ENCODE data around the gene BIRC5.
"Not testable (repeated sequence)": the region's sequence is repeated elsewhere in the genome, so short reads cannot be mapped to it uniquely, and the experiment has no call there.

BIRC5 gene

DNA sequence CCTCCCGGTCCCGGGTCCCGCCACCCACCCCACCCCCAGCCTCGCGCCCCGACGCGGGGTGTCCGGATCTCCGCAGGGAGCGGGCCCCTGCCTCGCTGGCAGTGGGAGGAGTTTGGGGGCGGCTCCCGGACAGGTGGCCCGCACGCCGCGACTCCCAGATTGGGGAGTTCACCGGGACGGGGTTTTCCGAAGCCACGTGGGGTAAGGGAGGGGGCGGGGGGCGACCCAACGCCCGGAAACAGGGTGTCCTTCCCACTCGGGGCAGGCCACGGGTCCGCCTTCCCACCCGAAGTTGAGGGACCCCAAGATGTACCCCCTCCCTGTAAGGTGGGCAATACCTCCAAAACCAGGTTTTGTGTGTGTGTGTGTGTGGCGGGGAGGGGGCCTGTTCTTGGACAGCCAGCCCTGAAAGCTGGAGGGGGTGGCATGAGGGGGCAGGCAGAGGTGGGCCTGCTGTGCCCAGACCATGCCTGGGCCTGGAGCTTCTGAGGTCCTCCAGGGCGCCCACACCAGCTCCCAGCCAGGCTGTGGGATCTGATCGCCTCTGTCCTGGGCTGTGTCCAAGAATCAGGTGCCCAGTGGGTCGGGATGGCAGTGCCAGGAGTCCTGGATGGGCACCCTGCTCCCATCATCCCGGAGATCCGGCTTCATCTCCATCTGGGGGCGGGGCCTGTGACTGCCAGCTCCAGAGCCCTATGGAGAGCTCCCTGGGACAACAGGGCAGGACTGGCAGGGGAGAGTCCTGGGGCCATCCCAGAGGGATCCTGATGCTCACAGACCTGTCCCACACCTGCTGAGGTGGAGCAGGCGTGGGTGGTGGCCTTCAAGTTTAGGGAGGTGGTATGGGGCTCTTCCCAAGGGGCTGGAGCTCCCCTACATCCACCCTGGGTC is 44.9 kb upstream of the BIRC5 start:
- peak overlapping the region; percentile 83 for H3K9ac ChIP-seq
- H3K36me3 ChIP-seq (ENCODE audit: insufficient read depth), result peaks cover 9% of the 10 kb centered on the region; the same call in 1 of the 2 replicates

DNA sequence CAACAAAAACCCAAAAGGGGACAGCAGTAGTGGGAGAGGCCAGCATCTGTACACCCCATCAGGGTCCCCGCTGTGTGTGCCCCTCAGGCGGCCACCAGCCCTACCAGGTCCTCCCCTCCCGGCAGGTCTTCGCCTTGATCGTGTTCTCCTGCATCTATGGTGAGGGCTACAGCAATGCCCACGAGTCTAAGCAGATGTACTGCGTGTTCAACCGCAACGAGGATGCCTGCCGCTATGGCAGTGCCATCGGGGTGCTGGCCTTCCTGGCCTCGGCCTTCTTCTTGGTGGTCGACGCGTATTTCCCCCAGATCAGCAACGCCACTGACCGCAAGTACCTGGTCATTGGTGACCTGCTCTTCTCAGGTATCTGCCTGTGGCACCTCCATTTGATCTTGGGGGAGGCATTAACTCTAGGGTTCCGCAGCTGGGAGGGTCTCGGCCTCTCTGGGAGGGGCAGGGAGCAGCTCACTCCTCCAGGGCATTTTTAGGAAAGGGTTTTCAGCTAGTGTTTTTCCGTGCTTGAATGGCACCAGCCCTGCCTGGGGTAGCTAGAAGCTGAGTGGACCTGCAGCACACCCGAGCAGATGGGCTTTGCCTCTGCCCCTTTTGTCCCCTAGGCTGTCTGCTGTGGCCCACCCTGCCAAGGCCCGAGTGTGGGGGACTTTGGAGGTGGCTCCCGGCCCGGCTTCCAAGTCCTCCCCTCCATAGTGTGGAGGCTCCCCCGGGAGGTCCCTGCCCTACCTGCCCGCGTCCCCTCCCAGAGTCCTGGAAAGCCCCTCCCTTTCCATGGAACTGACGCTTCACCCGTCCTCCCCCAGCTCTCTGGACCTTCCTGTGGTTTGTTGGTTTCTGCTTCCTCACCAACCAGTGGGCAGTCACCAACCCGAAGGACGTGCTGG is 43.1 kb upstream of the BIRC5 start:
- Histone ChIP-seq H3K27ac (peak overlapping the region; percentile 72; the same call in 1 of the 2 replicates), H3K27me3 (ENCODE audit: insufficient read depth, low read depth) (no peaks in the 10 kb centered on the region), H3K4me3 (IDR thresholded peaks at IDR 0.05; ENCODE audit: insufficient read depth, low read depth, low read length) (no peak overlapping the region), H4K20me1 (ENCODE audit: insufficient read depth) (no peaks in the 10 kb centered on the region), H3K79me2 (ENCODE audit: insufficient read depth, low read depth) (peaks cover 49% of the 10 kb centered on the region), H3K4me2 (peak overlapping the region; percentile 50; the same call in 1 of the 2 replicates), H3K36me3 (ENCODE audit: insufficient read depth) (peaks cover 9% of the 10 kb centered on the region; the same call in 1 of the 2 replicates), H3K9ac (peak overlapping the region; percentile 19; the same call in 1 of the 2 replicates), H2AFZ (ENCODE audit: low read depth) (no peak overlapping the region), H3K4me1 (ENCODE audit: low read depth, poor library complexity, severe bottlenecking) (peaks cover 83% of the 10 kb centered on the region)
- TF ChIP-seq, protein P1, sequence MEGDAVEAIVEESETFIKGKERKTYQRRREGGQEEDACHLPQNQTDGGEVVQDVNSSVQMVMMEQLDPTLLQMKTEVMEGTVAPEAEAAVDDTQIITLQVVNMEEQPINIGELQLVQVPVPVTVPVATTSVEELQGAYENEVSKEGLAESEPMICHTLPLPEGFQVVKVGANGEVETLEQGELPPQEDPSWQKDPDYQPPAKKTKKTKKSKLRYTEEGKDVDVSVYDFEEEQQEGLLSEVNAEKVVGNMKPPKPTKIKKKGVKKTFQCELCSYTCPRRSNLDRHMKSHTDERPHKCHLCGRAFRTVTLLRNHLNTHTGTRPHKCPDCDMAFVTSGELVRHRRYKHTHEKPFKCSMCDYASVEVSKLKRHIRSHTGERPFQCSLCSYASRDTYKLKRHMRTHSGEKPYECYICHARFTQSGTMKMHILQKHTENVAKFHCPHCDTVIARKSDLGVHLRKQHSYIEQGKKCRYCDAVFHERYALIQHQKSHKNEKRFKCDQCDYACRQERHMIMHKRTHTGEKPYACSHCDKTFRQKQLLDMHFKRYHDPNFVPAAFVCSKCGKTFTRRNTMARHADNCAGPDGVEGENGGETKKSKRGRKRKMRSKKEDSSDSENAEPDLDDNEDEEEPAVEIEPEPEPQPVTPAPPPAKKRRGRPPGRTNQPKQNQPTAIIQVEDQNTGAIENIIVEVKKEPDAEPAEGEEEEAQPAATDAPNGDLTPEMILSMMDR (conservative IDR thresholded peaks at IDR 0.05; ENCODE audit: low read depth, low read length), result no peak

More for the DNA sequence above, 44.9 kb upstream of the BIRC5 start:
- Histone ChIP-seq H2AFZ (ENCODE audit: low read depth) (no peak overlapping the region), H3K4me3 (IDR thresholded peaks at IDR 0.05; ENCODE audit: insufficient read depth, low read depth, low read length) (no peak overlapping the region), H3K4me1 (ENCODE audit: low read depth, poor library complexity, severe bottlenecking) (peaks cover 65% of the 10 kb centered on the region), H3K27ac (peak overlapping the region; percentile 72), H3K27me3 (ENCODE audit: insufficient read depth, low read depth) (no peaks in the 10 kb centered on the region), H3K4me2 (peak overlapping the region; percentile 50), H3K79me2 (ENCODE audit: insufficient read depth, low read depth) (peaks cover 49% of the 10 kb centered on the region), H4K20me1 (ENCODE audit: insufficient read depth) (no peaks in the 10 kb centered on the region)
- TF ChIP-seq, protein P1 (conservative IDR thresholded peaks at IDR 0.05; ENCODE audit: low read depth, low read length), result no peak

- H3K27me3 ChIP-seq (ENCODE audit: insufficient read depth, low read depth); H3K9ac ChIP-seq; H4K20me1 ChIP-seq (ENCODE audit: insufficient read depth); H3K4me3 ChIP-seq (IDR thresholded peaks at IDR 0.05; ENCODE audit: insufficient read depth, low read depth, low read length); H3K36me3 ChIP-seq (ENCODE audit: insufficient read depth); H2AFZ ChIP-seq (ENCODE audit: low read depth): not testable (repeated sequence)
- Histone ChIP-seq H3K79me2 (ENCODE audit: insufficient read depth, low read depth) (peaks cover 49% of the 10 kb centered on the region), H3K4me1 (ENCODE audit: low read depth, poor library complexity, severe bottlenecking) (peaks cover 84% of the 10 kb centered on the region), H3K4me2 (peak overlapping the region; percentile 50; the same call in 1 of the 2 replicates), H3K27ac (peak overlapping the region; percentile 72)
These were observed 42.3 kb upstream of the BIRC5 start for GRCh38 chr17:78171591-78172248.

DNA sequence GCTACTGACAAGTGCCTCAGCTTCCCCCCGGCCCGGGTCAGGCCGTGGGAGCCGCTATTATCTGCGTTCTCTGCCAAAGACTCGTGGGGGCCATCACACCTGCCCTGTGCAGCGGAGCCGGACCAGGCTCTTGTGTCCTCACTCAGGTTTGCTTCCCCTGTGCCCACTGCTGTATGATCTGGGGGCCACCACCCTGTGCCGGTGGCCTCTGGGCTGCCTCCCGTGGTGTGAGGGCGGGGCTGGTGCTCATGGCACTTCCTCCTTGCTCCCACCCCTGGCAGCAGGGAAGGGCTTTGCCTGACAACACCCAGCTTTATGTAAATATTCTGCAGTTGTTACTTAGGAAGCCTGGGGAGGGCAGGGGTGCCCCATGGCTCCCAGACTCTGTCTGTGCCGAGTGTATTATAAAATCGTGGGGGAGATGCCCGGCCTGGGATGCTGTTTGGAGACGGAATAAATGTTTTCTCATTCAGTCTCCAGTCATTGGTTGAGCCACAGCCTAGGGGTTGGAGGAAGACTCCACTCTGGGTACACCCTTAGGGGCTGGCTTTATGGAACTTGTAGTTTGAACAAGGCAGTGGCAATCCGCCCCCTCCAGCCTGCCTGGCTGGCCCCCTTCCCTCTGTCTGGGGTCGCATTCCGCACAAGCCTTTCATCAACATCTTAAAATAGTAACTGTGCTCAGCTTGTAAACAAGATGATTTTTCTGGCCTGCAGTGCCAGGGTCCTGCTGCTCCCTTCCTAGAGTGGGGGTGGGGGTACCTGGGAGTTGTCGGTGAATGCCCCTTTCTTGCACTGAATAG is 41.6 kb upstream of the BIRC5 start:
- H3K4me3 ChIP-seq (IDR thresholded peaks at IDR 0.05; ENCODE audit: insufficient read depth, low read depth, low read length), result no peak overlapping the region
- H3K36me3 ChIP-seq (ENCODE audit: insufficient read depth), result peaks cover 9% of the 10 kb centered on the region; the same call in 1 of the 2 replicates
- H3K9ac ChIP-seq, result peak overlapping the region; percentile 8; the same call in 1 of the 2 replicates
- H3K4me2 ChIP-seq, result peak overlapping the region; percentile 50
- peaks cover 85% of the 10 kb centered on the region for H3K4me1 ChIP-seq (ENCODE audit: low read depth, poor library complexity, severe bottlenecking)
- H3K79me2 ChIP-seq (ENCODE audit: insufficient read depth, low read depth), result peaks cover 53% of the 10 kb centered on the region
- no peak overlapping the region for H2AFZ ChIP-seq (ENCODE audit: low read depth)
- TF ChIP-seq, protein P1 (conservative IDR thresholded peaks at IDR 0.05; ENCODE audit: low read depth, low read length), result no peak
- H4K20me1 ChIP-seq (ENCODE audit: insufficient read depth), result no peaks in the 10 kb centered on the region
- H3K27me3 ChIP-seq (ENCODE audit: insufficient read depth, low read depth), result no peaks in the 10 kb centered on the region
- H3K27ac ChIP-seq, result peak overlapping the region; percentile 72
